Endometrium (tissue), 2 donors: ENCODE results near the gene PALS2.

Experiments
- FAIRE-seq: peaks from 2 replicates; lab custom pipeline; 2012; peaks lifted over from hg19 to GRCh38; lab: Jason Lieb, UNC
- donor health status: control.
- donor health status: control.

The PALS2 gene

GRCh38 chr7:24591152-24591551, 17.9 kb downstream of the PALS2 start:
- no peak for FAIRE-seq

DNA sequence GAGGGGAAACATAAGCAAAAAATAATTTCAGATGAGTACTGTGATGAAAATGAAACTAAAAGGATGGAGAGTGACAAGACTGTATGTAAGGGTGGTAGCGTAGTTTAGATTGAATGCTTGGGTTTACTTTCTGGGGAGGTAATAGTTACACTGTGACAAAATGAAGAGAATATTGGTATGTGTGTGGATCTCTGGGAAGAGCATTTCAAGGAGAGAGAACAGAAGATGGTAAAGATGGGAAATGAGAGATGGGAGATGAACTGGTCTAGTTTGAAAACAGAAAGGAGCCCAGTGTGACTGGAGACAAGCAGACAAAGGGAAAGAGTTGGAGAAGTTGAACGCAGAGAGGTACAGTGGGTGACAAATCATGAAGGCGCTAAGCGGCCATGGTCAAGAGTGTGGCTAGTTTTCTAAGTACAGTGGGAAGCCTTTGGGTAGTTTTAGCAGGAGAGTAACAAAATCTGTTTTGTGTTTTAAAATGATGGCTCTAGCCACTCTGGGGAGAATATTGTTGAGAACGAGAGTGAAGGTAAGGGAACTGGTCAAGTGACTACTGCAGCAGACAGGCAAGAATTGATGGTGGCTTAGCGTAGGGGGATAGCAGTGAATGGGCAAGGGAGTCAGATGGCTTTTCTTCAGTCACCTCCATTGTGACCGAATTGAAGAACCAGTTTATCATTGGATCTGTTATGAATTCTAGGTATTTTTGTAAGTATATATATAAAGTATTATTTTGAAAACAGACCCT, 22.6 kb downstream of the PALS2 start:
- FAIRE-seq = no peak

DNA sequence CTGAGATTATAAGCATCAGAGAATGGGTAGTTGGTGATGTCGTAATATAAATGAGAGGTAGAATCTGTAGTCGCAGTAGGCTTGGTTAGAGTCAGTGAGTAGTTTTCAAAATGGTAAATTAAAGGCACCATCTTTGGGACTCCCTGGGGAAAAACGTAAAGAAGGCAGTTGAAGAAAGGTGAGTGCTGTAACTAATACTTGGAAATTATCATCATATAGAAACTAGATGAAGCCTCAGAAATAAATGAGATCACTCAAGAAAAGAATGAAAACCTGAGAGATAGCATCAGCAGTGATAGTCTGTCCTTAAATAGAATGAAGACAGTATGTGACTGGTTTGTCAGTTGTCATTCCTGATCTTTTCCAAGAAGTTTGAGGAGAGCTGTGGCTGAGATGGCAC, 23.8 kb downstream of the PALS2 start:
- no peak for FAIRE-seq

DNA sequence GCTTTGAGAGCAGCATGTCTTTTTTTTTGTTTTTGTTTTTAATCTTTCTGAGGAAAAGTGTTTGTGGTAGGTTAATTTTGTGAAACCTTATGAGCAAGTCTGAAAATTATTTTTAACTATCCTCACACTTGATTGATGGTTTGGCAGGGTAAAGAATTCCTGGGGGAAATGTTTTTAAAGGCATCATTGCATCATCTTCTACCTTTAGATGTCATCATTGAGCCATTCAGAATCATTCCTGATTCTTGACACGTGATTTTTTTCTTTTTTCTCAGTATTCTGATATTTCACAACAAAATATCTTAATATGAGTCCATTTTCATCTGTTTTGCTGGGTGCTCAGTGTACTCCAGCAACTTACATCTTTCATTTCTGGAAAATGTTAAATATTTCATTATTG, 28.3 kb downstream of the PALS2 start:
- FAIRE-seq = no peak

GRCh38 chr7:24602860-24603456, 29.7 kb downstream of the PALS2 start:
- no peak for FAIRE-seq

DNA sequence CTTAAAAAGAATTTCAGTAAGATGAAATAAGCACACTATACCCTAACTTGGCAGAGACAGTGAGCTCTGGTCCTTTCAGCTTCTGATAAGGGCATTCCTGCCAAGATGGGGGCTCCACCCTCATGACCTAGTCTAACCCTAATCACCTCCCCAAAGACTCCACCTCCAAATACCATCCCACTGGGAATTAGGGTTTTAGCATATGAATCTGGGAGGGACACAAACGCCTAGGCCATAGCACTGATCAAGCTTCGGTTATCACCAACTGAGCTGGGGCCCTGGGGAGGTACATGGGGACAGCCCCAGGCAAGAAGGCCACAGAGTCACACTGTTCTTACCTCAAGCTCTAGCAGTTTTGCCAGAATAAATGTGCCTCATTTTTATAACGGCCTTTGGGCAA, 31.4 kb downstream of the PALS2 start:
- FAIRE-seq = no peak

- no peak for FAIRE-seq
Measured at GRCh38 chr7:24608504-24608903, 35.3 kb downstream of the PALS2 start.

DNA sequence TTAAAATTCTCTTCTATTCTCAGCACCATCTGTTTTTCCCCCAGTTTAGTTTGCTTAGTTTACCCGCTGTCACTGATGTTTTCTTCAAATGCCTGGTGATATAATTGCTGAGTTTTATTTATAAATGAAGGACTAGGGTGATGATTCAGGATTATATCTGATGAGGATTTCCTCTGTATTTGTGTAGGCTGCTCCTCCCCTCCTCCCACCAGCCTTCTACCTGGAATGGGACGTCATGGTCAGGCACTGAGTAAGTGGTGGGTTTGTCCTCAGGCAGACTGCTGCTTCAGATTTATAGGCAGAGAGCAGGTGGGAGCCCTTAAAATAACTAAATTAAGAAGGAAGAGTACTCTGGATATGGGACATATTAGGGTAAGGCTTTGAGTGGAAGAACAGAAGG, 35.8 kb downstream of the PALS2 start:
- FAIRE-seq = no peak

DNA sequence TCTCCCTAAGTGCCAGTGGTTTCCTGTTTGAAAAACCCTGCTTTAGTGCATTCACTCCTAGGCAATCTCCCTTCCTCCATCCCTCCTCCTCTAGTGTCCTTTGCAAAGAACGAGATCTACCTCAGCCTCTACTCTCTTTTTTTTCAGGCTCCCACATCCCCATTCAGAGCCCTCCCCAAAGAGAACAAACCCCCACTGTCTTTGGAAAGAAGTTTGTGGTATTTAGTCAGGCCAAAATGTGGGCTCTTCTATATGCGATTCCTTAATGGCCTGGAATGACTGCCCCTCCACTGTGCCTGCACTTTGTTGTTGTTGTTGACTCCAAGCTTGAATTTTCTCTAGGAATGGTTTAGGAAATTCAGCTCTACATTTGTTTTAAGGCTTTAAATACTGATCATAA, 36.3 kb downstream of the PALS2 start:
- FAIRE-seq = no peak

- FAIRE-seq = no peak
Measured at GRCh38 chr7:24611130-24611529, 37.9 kb downstream of the PALS2 start.

GRCh38 chr7:24617957-24618616, 44.8 kb downstream of the PALS2 start:
- FAIRE-seq = no peak

DNA sequence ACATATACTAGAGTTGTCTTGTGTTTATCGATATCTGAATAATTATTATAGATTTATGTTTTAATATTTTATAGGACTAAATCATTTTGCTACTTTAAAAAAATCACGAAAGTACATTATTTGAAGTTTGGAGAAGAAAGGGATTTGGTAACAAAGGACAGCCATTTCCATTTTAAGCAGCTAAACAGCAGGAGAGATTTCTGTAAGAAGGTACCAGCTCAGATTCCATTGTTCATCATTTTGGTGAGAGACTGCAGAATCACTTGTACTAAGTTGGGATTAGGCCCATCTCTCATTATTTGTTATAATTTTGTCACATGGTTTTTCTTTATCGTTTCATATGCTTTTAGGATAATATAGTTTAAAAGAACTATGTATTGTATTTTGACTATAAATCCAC, 46.7 kb downstream of the PALS2 start:
- no peak for FAIRE-seq

DNA sequence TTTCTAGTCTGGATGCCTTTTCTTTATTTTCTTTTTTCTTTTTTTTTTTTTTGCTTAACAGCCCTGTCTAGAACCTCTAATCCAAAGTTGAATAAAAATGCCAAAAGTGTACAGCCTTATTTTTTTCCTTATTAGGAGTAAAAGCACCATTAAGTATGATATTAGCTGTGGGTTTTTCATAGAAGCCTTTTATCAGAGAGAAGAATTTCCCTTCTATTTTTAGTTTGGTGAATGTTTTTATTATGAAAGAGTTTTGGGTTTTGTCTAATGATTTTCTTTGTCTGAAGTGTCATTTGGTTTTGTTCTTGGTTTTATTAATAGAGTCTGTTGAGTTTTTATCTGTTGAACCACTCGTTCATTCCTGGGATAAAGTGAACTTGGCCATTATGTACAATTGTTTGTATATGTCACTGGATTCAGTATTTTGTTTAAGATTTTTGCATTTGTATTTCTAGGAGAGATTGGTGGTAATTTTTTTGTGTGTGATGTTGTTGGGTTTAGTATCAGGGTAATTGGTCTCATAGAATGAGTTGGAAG, 49.5 kb downstream of the PALS2 start:
- no peak for FAIRE-seq
